HEK293 (cell line): ENCODE data around the gene OSBPL10.
A peak's percentile ranks its signal among the peaks of the same experiment; 100 is the strongest.

Experiments used
- CTCF ChIA-PET: fragments of 350-600 bp; formaldehyde crosslinking; extraction: SDS; loops from one replicate; lab custom pipeline; 2021; ENCODE audit warnings: antibody characterized with exemption; lab: Yijun Ruan, JAX
- POLR2A ChIA-PET: fragments of 300-600 bp; formaldehyde crosslinking; extraction: SDS; loops from one replicate; lab custom pipeline; 2020; ENCODE audit warnings: antibody characterized with exemption, inconsistent platforms; lab: Yijun Ruan, JAX
- H3K27ac ChIP-seq: fragments of 200-500 bp; sonication (Bioruptor generic); 2 replicates; pipeline ENCODE4 v1.5.1; 2014; ENCODE audit warnings: low read depth, low read length, control low read depth, inconsistent platforms; ENCODE audit errors: extremely low read depth
- H3K36me3 ChIP-seq, 2 experiments: fragments of 200-500 bp in 1 of 2; sonication (Bioruptor generic) in 1 of 2; 1 replicate in 1 of 2; 2 replicates in 1 of 2; pipeline ENCODE4 v1.5.1; 2014 to 2017; ENCODE audit warnings: inconsistent platforms in 2 of 2, low read length in 2 of 2; ENCODE audit not compliant: control insufficient read depth in 2 of 2, insufficient read depth in 1 of 2
- H3K4me1 ChIP-seq: fragments of 200-500 bp; sonication (Bioruptor generic); 2 replicates; pipeline ENCODE4 v1.5.1; 2014; ENCODE audit warnings: mild to moderate bottlenecking, low read length, inconsistent platforms; ENCODE audit not compliant: control insufficient read depth, insufficient read depth
- H3K4me3 ChIP-seq: 2 replicates; pipeline ENCODE4 v1.5.1; 2011; ENCODE audit warnings: low read depth, mild to moderate bottlenecking, control low read depth, low read length, moderate library complexity
- H3K9me3 ChIP-seq: fragments of 200-500 bp; sonication (Bioruptor generic); 2 replicates; pipeline ENCODE4 v1.5.1; 2014; ENCODE audit warnings: low read depth, low read length, inconsistent platforms; ENCODE audit not compliant: control insufficient read depth, insufficient read depth
- GLI2 ChIP-seq: fragments of 450-650 bp; formaldehyde crosslinking; IDR thresholded peaks from 2 replicates; pipeline ENCODE4; 2017; ENCODE audit warnings: missing biosample characterization, missing genetic modification characterization, low read depth, borderline replicate concordance
- GLIS1 ChIP-seq: fragments of 450-650 bp; formaldehyde crosslinking; IDR thresholded peaks from 2 replicates; pipeline ENCODE4 v1.5.1; 2016; ENCODE audit warnings: missing biosample characterization, missing genetic modification characterization
- KLF16 ChIP-seq: fragments of 450-650 bp; formaldehyde crosslinking; IDR thresholded peaks from 2 replicates; pipeline ENCODE4 v1.5.1; 2017; ENCODE audit warnings: missing biosample characterization, missing genetic modification characterization
- KLF9 ChIP-seq: fragments of 450-650 bp; formaldehyde crosslinking; IDR thresholded peaks from 2 replicates; pipeline ENCODE4 v1.5.1; 2016; ENCODE audit warnings: missing biosample characterization, missing genetic modification characterization, low read depth
- SP3 ChIP-seq: fragments of 450-650 bp; formaldehyde crosslinking; IDR thresholded peaks from 2 replicates; pipeline ENCODE4 v1.5.1; 2016; ENCODE audit warnings: missing biosample characterization, missing genetic modification characterization
- ZBTB20 ChIP-seq: fragments of 450-650 bp; formaldehyde crosslinking; IDR thresholded peaks from 2 replicates; pipeline ENCODE4 v1.5.1; 2016; ENCODE audit warnings: missing biosample characterization, missing genetic modification characterization
- ZIC2 ChIP-seq: fragments of 450-650 bp; formaldehyde crosslinking; IDR thresholded peaks from 2 replicates; pipeline ENCODE4 v1.5.1; 2016; ENCODE audit warnings: missing biosample characterization, missing genetic modification characterization
- ZNF175 ChIP-seq: fragments of 450-650 bp; formaldehyde crosslinking; IDR thresholded peaks from 2 replicates; pipeline ENCODE4 v1.5.1; 2016; ENCODE audit warnings: missing biosample characterization, missing genetic modification characterization
- ZNF24 ChIP-seq: fragments of 450-650 bp; formaldehyde crosslinking; IDR thresholded peaks from 2 replicates; pipeline ENCODE4 v1.5.1; 2016; ENCODE audit warnings: missing biosample characterization, missing genetic modification characterization
- ZNF266 ChIP-seq: fragments of 450-650 bp; formaldehyde crosslinking; IDR thresholded peaks from 2 replicates; pipeline ENCODE4 v1.5.1; 2016; ENCODE audit warnings: missing biosample characterization, missing genetic modification characterization, low read depth
- ZNF366 ChIP-seq: fragments of 450-650 bp; formaldehyde crosslinking; conservative IDR thresholded peaks from 2 replicates; pipeline ENCODE4 v1.5.1; 2016; ENCODE audit warnings: missing biosample characterization, missing genetic modification characterization
- ZNF549 ChIP-seq: fragments of 450-650 bp; IDR thresholded peaks from 2 replicates; pipeline ENCODE4 v1.5.1; 2018; ENCODE audit warnings: missing biosample characterization, missing genetic modification characterization, mild to moderate bottlenecking, inconsistent platforms, moderate library complexity
- ZNF555 ChIP-seq: fragments of 450-650 bp; formaldehyde crosslinking; conservative IDR thresholded peaks from 2 replicates; pipeline ENCODE4 v1.5.1; 2017; ENCODE audit warnings: missing biosample characterization, mild to moderate bottlenecking, missing genetic modification characterization, inconsistent platforms
- ZNF571 ChIP-seq: fragments of 450-650 bp; formaldehyde crosslinking; IDR thresholded peaks from 2 replicates; pipeline ENCODE4 v1.5.0; 2017; ENCODE audit warnings: missing biosample characterization, missing genetic modification characterization
- ZNF830 ChIP-seq: fragments of 450-650 bp; IDR thresholded peaks from 2 replicates; pipeline ENCODE4 v1.5.0; 2018; ENCODE audit warnings: missing biosample characterization, missing genetic modification characterization, low read depth, mild to moderate bottlenecking, moderate library complexity
- TF ChIP-seq, protein P1 (sequence below): fragments of 450-650 bp; formaldehyde crosslinking; IDR thresholded peaks from 2 replicates; pipeline ENCODE4 v1.5.1; 2016; ENCODE audit warnings: missing biosample characterization, missing genetic modification characterization
- TF ChIP-seq, protein P2 (sequence below): fragments of 450-650 bp; formaldehyde crosslinking; IDR thresholded peaks from 2 replicates; pipeline ENCODE4 v1.5.1; 2017; ENCODE audit warnings: missing biosample characterization, missing genetic modification characterization
- TF ChIP-seq, protein P3 (sequence below): fragments of 450-650 bp; formaldehyde crosslinking; IDR thresholded peaks from 2 replicates; pipeline ENCODE4 v1.5.1; 2016; ENCODE audit warnings: missing biosample characterization, missing genetic modification characterization, borderline replicate concordance
- TF ChIP-seq, protein P4 (sequence below): fragments of 450-650 bp; formaldehyde crosslinking; IDR thresholded peaks from 2 replicates; pipeline ENCODE4 v1.5.1; 2016; ENCODE audit warnings: missing biosample characterization, missing genetic modification characterization

Gene OSBPL10

DNA sequence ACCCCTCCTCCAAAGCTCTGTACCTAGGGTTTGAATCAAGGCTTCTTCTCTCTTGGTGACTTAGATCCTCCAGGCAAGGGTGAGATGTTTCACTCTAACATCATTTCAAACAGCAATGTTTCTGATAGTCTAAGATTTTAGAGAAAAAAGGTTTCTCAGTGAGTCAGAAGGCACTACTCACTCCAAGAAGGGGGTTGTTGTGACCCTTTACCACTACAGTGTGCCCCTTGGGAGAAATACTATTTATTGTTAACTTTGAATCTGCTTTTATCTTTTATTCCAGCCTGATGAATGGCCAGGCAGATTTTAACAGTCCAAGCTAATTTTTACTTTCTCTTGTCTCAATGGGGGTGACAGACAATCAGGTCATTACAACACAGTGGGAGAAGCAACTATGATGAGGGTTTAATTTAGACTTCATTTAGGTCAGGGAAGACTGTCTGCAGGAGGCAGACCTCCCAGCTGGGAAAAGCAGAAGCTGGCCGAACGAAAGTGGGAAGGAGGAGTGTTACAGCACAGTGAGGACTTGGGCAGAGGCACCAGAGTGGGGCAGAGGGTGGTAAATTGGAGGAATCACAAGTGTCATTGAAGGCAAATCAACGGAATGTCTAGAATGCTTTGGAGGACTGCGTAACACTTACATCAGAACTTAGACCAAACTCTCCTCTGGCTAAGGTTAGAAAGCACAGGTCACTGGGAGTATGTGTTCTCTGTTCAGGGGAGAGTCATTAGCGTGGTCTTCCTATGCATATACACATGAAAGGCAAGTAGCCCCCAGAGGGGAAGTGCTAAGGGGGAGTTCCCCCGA lies 21.7 kb upstream of the OSBPL10 start:
- Histone ChIP-seq H3K36me3 (no peaks in the 10 kb centered on the region), H3K4me1 (no peaks in the 10 kb centered on the region), H3K4me3 (no peak overlapping the region), H3K27ac (no peak overlapping the region), H3K9me3 (no peaks in the 10 kb centered on the region)
- no peak for TF ChIP-seq GLI2 (tag by site-specific recombination)
- TF ChIP-seq, protein P1, sequence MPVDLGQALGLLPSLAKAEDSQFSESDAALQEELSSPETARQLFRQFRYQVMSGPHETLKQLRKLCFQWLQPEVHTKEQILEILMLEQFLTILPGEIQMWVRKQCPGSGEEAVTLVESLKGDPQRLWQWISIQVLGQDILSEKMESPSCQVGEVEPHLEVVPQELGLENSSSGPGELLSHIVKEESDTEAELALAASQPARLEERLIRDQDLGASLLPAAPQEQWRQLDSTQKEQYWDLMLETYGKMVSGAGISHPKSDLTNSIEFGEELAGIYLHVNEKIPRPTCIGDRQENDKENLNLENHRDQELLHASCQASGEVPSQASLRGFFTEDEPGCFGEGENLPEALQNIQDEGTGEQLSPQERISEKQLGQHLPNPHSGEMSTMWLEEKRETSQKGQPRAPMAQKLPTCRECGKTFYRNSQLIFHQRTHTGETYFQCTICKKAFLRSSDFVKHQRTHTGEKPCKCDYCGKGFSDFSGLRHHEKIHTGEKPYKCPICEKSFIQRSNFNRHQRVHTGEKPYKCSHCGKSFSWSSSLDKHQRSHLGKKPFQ (tag by site-specific recombination) = no peak
- 0 out of 2 replicates have a peak, but pooled peaks have one; percentile 36 for TF ChIP-seq ZIC2 (tag by site-specific recombination)
- TF ChIP-seq GLIS1 (tag by site-specific recombination) = peak; percentile 64
- no peak for TF ChIP-seq ZNF366 (tag by site-specific recombination)
- no peak for TF ChIP-seq ZNF830 (tag by site-specific recombination)
- ChIA-PET POLR2A (no interaction called here), CTCF (interaction anchor here (1.3 kb wide), 1 partner anchor 17 kb away, joined by 4 read pairs; no protein-coding TSS in a partner anchor)

DNA sequence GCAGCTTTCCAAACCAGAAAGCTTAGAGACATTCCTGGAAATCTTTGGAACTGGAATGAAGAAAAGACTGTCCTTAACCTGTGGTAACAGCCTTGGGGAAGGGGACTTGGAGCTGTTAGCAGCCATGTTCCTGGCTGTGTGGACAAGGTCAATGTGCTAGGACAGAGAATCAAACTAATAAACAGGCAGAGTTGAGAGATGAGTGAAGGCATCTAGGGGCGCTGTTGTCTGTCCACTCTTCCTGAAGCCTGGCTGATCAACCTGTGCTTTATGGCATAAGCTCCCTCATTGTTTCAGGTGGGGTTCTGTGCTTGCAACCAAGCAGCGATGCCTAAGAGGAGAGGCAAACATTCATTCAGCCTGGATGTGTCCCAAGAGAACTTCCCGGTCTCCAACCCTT lies 19.8 kb upstream of the OSBPL10 start:
- no peaks in the 10 kb centered on the region for H3K4me1 ChIP-seq
- TF ChIP-seq, protein P2, sequence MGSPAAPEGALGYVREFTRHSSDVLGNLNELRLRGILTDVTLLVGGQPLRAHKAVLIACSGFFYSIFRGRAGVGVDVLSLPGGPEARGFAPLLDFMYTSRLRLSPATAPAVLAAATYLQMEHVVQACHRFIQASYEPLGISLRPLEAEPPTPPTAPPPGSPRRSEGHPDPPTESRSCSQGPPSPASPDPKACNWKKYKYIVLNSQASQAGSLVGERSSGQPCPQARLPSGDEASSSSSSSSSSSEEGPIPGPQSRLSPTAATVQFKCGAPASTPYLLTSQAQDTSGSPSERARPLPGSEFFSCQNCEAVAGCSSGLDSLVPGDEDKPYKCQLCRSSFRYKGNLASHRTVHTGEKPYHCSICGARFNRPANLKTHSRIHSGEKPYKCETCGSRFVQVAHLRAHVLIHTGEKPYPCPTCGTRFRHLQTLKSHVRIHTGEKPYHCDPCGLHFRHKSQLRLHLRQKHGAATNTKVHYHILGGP (tag by site-specific recombination) = no peak
- TF ChIP-seq KLF16 (no peak), ZNF555 (tag by site-specific recombination) (no peak), ZNF366 (tag by site-specific recombination) (no peak), ZNF266 (no peak), ZNF24 (no peak), ZNF549 (tag by site-specific recombination) (no peak), ZNF571 (tag by site-specific recombination) (no peak), KLF9 (tag by site-specific recombination) (no peak), SP3 (tag by site-specific recombination) (no peak), ZBTB20 (no peak), ZNF175 (tag by site-specific recombination) (no peak)
- TF ChIP-seq, protein P3, sequence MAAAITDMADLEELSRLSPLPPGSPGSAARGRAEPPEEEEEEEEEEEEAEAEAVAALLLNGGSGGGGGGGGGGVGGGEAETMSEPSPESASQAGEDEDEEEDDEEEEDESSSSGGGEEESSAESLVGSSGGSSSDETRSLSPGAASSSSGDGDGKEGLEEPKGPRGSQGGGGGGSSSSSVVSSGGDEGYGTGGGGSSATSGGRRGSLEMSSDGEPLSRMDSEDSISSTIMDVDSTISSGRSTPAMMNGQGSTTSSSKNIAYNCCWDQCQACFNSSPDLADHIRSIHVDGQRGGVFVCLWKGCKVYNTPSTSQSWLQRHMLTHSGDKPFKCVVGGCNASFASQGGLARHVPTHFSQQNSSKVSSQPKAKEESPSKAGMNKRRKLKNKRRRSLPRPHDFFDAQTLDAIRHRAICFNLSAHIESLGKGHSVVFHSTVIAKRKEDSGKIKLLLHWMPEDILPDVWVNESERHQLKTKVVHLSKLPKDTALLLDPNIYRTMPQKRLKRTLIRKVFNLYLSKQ (tag by site-specific recombination) = no peak
- TF ChIP-seq, protein P4, sequence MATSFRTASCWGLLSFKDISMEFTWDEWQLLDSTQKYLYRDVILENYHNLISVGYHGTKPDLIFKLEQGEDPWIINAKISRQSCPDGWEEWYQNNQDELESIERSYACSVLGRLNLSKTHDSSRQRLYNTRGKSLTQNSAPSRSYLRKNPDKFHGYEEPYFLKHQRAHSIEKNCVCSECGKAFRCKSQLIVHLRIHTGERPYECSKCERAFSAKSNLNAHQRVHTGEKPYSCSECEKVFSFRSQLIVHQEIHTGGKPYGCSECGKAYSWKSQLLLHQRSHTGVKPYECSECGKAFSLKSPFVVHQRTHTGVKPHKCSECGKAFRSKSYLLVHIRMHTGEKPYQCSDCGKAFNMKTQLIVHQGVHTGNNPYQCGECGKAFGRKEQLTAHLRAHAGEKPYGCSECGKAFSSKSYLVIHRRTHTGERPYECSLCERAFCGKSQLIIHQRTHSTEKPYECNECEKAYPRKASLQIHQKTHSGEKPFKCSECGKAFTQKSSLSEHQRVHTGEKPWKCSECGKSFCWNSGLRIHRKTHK (tag by site-specific recombination) = no peak
- no peak overlapping the region for H3K4me3 ChIP-seq
- POLR2A ChIA-PET = no interaction called here
- H3K27ac ChIP-seq = no peak overlapping the region
- CTCF ChIA-PET = interaction anchor here (0.6 to 1.2 kb wide), 5 partner anchors 9 to 169 kb away, joined by 3 to 8 read pairs (median 3); no protein-coding TSS in a partner anchor
- H3K9me3 ChIP-seq = no peaks in the 10 kb centered on the region
- no peaks in the 10 kb centered on the region for H3K36me3 ChIP-seq
